Activated CD4-positive, CD25-positive, alpha-beta regulatory T cell treated with anti-CD3 and anti-CD28 coated beads, Interleukin-2, amount 50 U/mL, for 24 hours (primary cell): ENCODE measurements around the gene VPS13C.

ENCODE experiments used
- ATAC-seq, 2 donors: fragments of 150-1000 bp; cut with Tn5 transposase; one replicate each; pipeline ENCODE4 v1.10.0; 2021; ENCODE audit warnings: mild to moderate bottlenecking in 1 of 2, moderate library complexity in 1 of 2

Gene VPS13C

GRCh38 chr15:61841466-61841865 is 218.8 kb downstream of the VPS13C start:
- ATAC-seq, result no peak

- ATAC-seq, result no peak
These were observed 220.2 kb downstream of the VPS13C start for GRCh38 chr15:61840090-61840489.

- ATAC-seq, result no peak
These were observed 220.7 kb downstream of the VPS13C start for GRCh38 chr15:61839546-61839945.

GRCh38 chr15:61835496-61836106 is 224.6 kb downstream of the VPS13C start:
- no peak for ATAC-seq

GRCh38 chr15:61835029-61835428 is 225.2 kb downstream of the VPS13C start:
- ATAC-seq, result no peak

- ATAC-seq, result peak; percentile 63 to 71
These were observed 226.1 kb downstream of the VPS13C start for GRCh38 chr15:61834076-61834697.

GRCh38 chr15:61832223-61832622 is 228.0 kb downstream of the VPS13C start:
- ATAC-seq, result no peak

GRCh38 chr15:61831505-61831921 is 228.7 kb downstream of the VPS13C start:
- no peak for ATAC-seq

GRCh38 chr15:61830536-61831330 is 229.5 kb downstream of the VPS13C start:
- ATAC-seq, result no peak

- no peak for ATAC-seq
These were observed 230.7 kb downstream of the VPS13C start for GRCh38 chr15:61829514-61829889.

GRCh38 chr15:61828860-61829513 is 231.3 kb downstream of the VPS13C start:
- no peak for ATAC-seq

GRCh38 chr15:61828008-61828407 is 232.2 kb downstream of the VPS13C start:
- ATAC-seq, result no peak

GRCh38 chr15:61827131-61827530 is 233.1 kb downstream of the VPS13C start:
- no peak for ATAC-seq

GRCh38 chr15:61824291-61824690 is 236.0 kb downstream of the VPS13C start:
- ATAC-seq, result no peak

GRCh38 chr15:61822511-61822910 is 237.7 kb downstream of the VPS13C start:
- no peak for ATAC-seq

GRCh38 chr15:61820951-61821350 is 239.3 kb downstream of the VPS13C start:
- ATAC-seq, result no peak

GRCh38 chr15:61820212-61820611 is 240.0 kb downstream of the VPS13C start:
- no peak for ATAC-seq

- ATAC-seq, result no peak
These were observed 240.9 kb downstream of the VPS13C start for GRCh38 chr15:61819386-61819785.

- ATAC-seq, result no peak
These were observed 241.4 kb downstream of the VPS13C start for GRCh38 chr15:61818801-61819200.

- ATAC-seq, result no peak
These were observed 243.4 kb downstream of the VPS13C start for GRCh38 chr15:61816856-61817255.

- ATAC-seq, result no peak
These were observed 244.7 kb downstream of the VPS13C start for GRCh38 chr15:61815356-61816083.

- ATAC-seq, result no peak
These were observed 247.8 kb downstream of the VPS13C start for GRCh38 chr15:61812476-61812875.

GRCh38 chr15:61811952-61812351 is 248.3 kb downstream of the VPS13C start:
- ATAC-seq, result no peak
